ENCODE data around the gene BNC1.
"Not testable (repeated sequence)": the region's sequence is repeated elsewhere in the genome, so short reads cannot be mapped to it uniquely, and the experiment has no call there.

The BNC1 gene

GRCh38 chr15:83282141-83282540, 2.3 kb downstream of the BNC1 start:
- H3K4me3 ChIP-seq (replicated peaks; ENCODE audit: low read depth, low read length) = no peak overlapping the region
- no peak for TF ChIP-seq CTCF (IDR thresholded peaks at IDR 0.05; ENCODE audit: low read depth, low read length, missing control alignments)
- DNase-seq (ENCODE audit: extremely low read depth, low read depth) = no peak

GRCh38 chr15:83278191-83278590, 6.3 kb downstream of the BNC1 start:
- no peak for DNase-seq (ENCODE audit: extremely low read depth, low read depth)
- no peak overlapping the region for H3K4me3 ChIP-seq (replicated peaks; ENCODE audit: low read depth, low read length)
- TF ChIP-seq CTCF (IDR thresholded peaks at IDR 0.05; ENCODE audit: low read depth, low read length, missing control alignments) = no peak

GRCh38 chr15:83276661-83277060, 7.8 kb downstream of the BNC1 start:
- H3K4me3 ChIP-seq (replicated peaks; ENCODE audit: low read depth, low read length) = no peak overlapping the region
- no peak for DNase-seq (ENCODE audit: extremely low read depth, low read depth)
- TF ChIP-seq CTCF (IDR thresholded peaks at IDR 0.05; ENCODE audit: low read depth, low read length, missing control alignments) = no peak

GRCh38 chr15:83275412-83275811, 9.1 kb downstream of the BNC1 start:
- H3K4me3 ChIP-seq (replicated peaks; ENCODE audit: low read depth, low read length) = no peak overlapping the region
- no peak for TF ChIP-seq CTCF (IDR thresholded peaks at IDR 0.05; ENCODE audit: low read depth, low read length, missing control alignments)
- no peak for DNase-seq (ENCODE audit: extremely low read depth, low read depth)

GRCh38 chr15:83270176-83270575, 14.3 kb downstream of the BNC1 start:
- no peak for DNase-seq (ENCODE audit: extremely low read depth, low read depth)
- no peak overlapping the region for H3K4me3 ChIP-seq (replicated peaks; ENCODE audit: low read depth, low read length)
- no peak for TF ChIP-seq CTCF (IDR thresholded peaks at IDR 0.05; ENCODE audit: low read depth, low read length, missing control alignments)

GRCh38 chr15:83268147-83268546, 16.3 kb downstream of the BNC1 start:
- H3K4me3 ChIP-seq (replicated peaks; ENCODE audit: low read depth, low read length) = no peak overlapping the region
- TF ChIP-seq CTCF (IDR thresholded peaks at IDR 0.05; ENCODE audit: low read depth, low read length, missing control alignments) = no peak
- no peak for DNase-seq (ENCODE audit: extremely low read depth, low read depth)

- TF ChIP-seq CTCF (IDR thresholded peaks at IDR 0.05; ENCODE audit: low read depth, low read length, missing control alignments) = no peak
- no peak for DNase-seq (ENCODE audit: extremely low read depth, low read depth)
- H3K4me3 ChIP-seq (replicated peaks; ENCODE audit: low read depth, low read length) = no peak overlapping the region
Measured at GRCh38 chr15:83262594-83263315, 21.7 kb downstream of the BNC1 start.

- not testable (repeated sequence) for DNase-seq (ENCODE audit: extremely low read depth, low read depth); H3K4me3 ChIP-seq (replicated peaks; ENCODE audit: low read depth, low read length)
Measured at GRCh38 chr15:83262181-83262580, 22.3 kb downstream of the BNC1 start.
